ENCODE results near the gene PHACTR2.

Gene PHACTR2

DNA sequence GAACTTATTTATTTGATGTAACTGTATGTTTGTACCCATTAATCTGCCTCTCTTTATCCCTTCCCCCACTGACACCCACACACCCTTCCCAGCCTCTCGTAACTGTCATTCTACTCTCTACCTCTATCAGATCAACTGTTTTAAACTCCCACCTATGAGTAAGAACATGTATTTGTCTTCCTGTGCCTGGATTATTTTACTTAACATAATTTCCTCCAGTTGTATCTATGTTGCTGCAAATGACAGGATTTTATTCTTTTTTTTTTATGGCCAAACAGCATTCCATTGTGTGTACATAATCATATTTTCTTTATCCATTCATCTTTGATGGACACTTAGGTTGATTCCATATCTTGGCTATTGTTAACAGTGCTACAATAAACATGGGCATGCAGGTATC, 49.3 kb downstream of the PHACTR2 start:
- Histone ChIP-seq H3K27ac (no peak overlapping the region), H3K79me2 (ENCODE audit: insufficient read depth, low read depth) (no peaks in the 10 kb centered on the region), H3K4me2 (no peak overlapping the region), H2AFZ (ENCODE audit: low read depth) (no peak overlapping the region), H4K20me1 (ENCODE audit: insufficient read depth) (no peaks in the 10 kb centered on the region), H3K4me1 (ENCODE audit: low read depth, poor library complexity, severe bottlenecking) (peaks cover 5% of the 10 kb centered on the region), H3K36me3 (ENCODE audit: insufficient read depth) (no peaks in the 10 kb centered on the region), H3K4me3 (IDR thresholded peaks at IDR 0.05; ENCODE audit: insufficient read depth, low read depth, low read length) (no peak overlapping the region), H3K27me3 (ENCODE audit: insufficient read depth, low read depth) (no peaks in the 10 kb centered on the region), H3K9ac (no peak overlapping the region)
- TF ChIP-seq, protein P1, sequence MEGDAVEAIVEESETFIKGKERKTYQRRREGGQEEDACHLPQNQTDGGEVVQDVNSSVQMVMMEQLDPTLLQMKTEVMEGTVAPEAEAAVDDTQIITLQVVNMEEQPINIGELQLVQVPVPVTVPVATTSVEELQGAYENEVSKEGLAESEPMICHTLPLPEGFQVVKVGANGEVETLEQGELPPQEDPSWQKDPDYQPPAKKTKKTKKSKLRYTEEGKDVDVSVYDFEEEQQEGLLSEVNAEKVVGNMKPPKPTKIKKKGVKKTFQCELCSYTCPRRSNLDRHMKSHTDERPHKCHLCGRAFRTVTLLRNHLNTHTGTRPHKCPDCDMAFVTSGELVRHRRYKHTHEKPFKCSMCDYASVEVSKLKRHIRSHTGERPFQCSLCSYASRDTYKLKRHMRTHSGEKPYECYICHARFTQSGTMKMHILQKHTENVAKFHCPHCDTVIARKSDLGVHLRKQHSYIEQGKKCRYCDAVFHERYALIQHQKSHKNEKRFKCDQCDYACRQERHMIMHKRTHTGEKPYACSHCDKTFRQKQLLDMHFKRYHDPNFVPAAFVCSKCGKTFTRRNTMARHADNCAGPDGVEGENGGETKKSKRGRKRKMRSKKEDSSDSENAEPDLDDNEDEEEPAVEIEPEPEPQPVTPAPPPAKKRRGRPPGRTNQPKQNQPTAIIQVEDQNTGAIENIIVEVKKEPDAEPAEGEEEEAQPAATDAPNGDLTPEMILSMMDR (conservative IDR thresholded peaks at IDR 0.05; ENCODE audit: low read depth, low read length) = no peak

DNA sequence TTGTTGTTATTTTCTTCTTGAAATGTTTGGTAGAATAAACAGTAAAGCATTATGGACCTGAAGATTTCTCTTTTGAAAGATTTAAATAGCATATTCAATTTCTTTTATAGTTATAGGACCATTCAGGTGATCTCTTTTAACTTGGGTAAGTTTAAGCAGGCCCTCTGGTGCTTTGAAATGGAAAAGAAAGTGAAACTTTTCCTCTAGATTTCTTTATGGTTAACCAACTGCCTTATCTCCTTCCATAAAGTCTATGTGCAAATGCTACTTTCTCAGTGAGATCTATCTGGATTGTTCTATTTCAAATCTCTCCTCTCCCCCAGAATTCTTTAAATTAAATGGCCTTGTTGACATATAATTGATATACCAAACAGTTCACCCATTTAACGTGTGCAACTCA, 54.0 kb downstream of the PHACTR2 start:
- Histone ChIP-seq H3K9ac (no peak overlapping the region), H3K27ac (no peak overlapping the region), H3K36me3 (ENCODE audit: insufficient read depth) (no peaks in the 10 kb centered on the region), H3K4me1 (ENCODE audit: low read depth, poor library complexity, severe bottlenecking) (peaks cover 6% of the 10 kb centered on the region), H3K4me3 (IDR thresholded peaks at IDR 0.05; ENCODE audit: insufficient read depth, low read depth, low read length) (no peak overlapping the region), H3K27me3 (ENCODE audit: insufficient read depth, low read depth) (no peaks in the 10 kb centered on the region), H2AFZ (ENCODE audit: low read depth) (no peak overlapping the region), H3K4me2 (no peak overlapping the region), H3K79me2 (ENCODE audit: insufficient read depth, low read depth) (no peaks in the 10 kb centered on the region), H4K20me1 (ENCODE audit: insufficient read depth) (no peaks in the 10 kb centered on the region)
- TF ChIP-seq, protein P1 (conservative IDR thresholded peaks at IDR 0.05; ENCODE audit: low read depth, low read length) = no peak

DNA sequence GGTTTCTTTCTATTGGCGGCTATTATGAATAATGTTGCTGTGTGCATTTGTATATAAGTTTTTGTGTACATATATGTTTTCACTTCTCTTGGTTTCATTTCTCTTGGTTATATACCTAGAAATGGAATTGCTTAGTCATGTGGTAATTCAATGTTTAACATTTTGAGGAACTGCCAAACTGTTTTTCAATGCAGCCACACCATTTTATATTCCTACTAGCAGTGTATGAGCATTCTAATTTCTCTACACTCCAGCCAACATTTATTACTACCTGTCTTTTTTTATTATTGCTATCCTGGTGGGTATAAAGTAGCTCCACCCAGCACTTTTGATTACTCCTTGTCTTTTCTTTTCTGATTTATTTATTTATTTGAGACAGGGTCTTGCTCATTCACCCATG, 54.8 kb downstream of the PHACTR2 start:
- H3K27ac ChIP-seq = no peak overlapping the region
- no peak overlapping the region for H3K4me2 ChIP-seq
- TF ChIP-seq, protein P1 (conservative IDR thresholded peaks at IDR 0.05; ENCODE audit: low read depth, low read length) = no peak
- H4K20me1 ChIP-seq (ENCODE audit: insufficient read depth) = no peaks in the 10 kb centered on the region
- no peak overlapping the region for H3K9ac ChIP-seq
- no peaks in the 10 kb centered on the region for H3K27me3 ChIP-seq (ENCODE audit: insufficient read depth, low read depth)
- no peak overlapping the region for H2AFZ ChIP-seq (ENCODE audit: low read depth)
- H3K36me3 ChIP-seq (ENCODE audit: insufficient read depth) = no peaks in the 10 kb centered on the region
- peaks cover 6% of the 10 kb centered on the region for H3K4me1 ChIP-seq (ENCODE audit: low read depth, poor library complexity, severe bottlenecking)
- H3K4me3 ChIP-seq (IDR thresholded peaks at IDR 0.05; ENCODE audit: insufficient read depth, low read depth, low read length) = no peak overlapping the region
- H3K79me2 ChIP-seq (ENCODE audit: insufficient read depth, low read depth) = no peaks in the 10 kb centered on the region

DNA sequence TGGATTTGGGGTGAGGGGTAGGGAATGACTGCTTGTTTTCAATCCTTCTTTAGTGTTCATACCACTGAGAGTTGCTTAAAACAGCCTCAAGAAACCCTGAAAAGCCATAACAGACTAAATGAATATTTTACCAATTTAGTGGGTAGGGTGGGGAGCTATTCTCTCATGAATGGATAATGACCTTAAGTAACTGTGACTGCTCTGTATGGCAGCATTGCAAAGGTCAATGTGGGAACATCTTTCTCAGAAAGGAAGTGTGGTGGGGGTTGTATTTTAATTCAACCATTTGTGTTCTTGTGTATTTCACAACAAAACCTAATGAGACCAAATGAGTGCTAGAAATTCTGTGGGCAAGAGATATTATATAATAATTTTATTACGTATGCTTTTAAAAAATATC, 55.7 kb downstream of the PHACTR2 start:
- Histone ChIP-seq H3K27ac (no peak overlapping the region), H3K36me3 (ENCODE audit: insufficient read depth) (no peaks in the 10 kb centered on the region), H3K79me2 (ENCODE audit: insufficient read depth, low read depth) (no peaks in the 10 kb centered on the region), H4K20me1 (ENCODE audit: insufficient read depth) (no peaks in the 10 kb centered on the region), H2AFZ (ENCODE audit: low read depth) (no peak overlapping the region), H3K9ac (no peak overlapping the region), H3K4me3 (IDR thresholded peaks at IDR 0.05; ENCODE audit: insufficient read depth, low read depth, low read length) (no peak overlapping the region), H3K4me1 (ENCODE audit: low read depth, poor library complexity, severe bottlenecking) (peaks cover 6% of the 10 kb centered on the region), H3K4me2 (no peak overlapping the region), H3K27me3 (ENCODE audit: insufficient read depth, low read depth) (no peaks in the 10 kb centered on the region)
- TF ChIP-seq, protein P1 (conservative IDR thresholded peaks at IDR 0.05; ENCODE audit: low read depth, low read length) = no peak

Data from KMS-11 (cell line).